GM12878 (cell line): ENCODE measurements around the gene RAP1GAP2. TPM values are rescaled to one million over a fixed set of nuclear protein-coding genes. Genes with fewer than 3 reads are reported as not detected.

Experiments used
- ATAC-seq: fragments of 200-7000 bp; cut with Tn5 transposase; 3 replicates; pipeline ENCODE4 v1.9.1; 2020; ENCODE audit warnings: mild to moderate bottlenecking, moderate library complexity
- BruUV-seq: library from RNA; stranded (reverse); fragments of 400-500 nt; replicated peaks from 2 replicates; lab custom pipeline; 2021; lab: Mats Ljungman, UMichigan
- CTCF ChIA-PET: fragments of 300-600 bp; sonication (Branson Sonifier 250); formaldehyde crosslinking; extraction: SDS; loops from one replicate; lab custom pipeline; 2021; ENCODE audit warnings: inconsistent platforms; lab: Yijun Ruan, JAX
- POLR2A ChIA-PET: fragments of 350-600 bp; formaldehyde crosslinking; extraction: SDS; loops from one replicate; lab custom pipeline; 2021; ENCODE audit warnings: inconsistent platforms; lab: Charles Lee
- RAD21 ChIA-PET: fragments of 300-600 bp; sonication (Branson Sonifier 250); formaldehyde crosslinking; loops from one replicate; lab custom pipeline; 2023; ENCODE audit warnings: antibody characterized with exemption; ENCODE audit not compliant: unreplicated experiment; lab: Charles Lee
- SMC1A ChIA-PET: fragments of 300-600 bp; sonication (Branson Sonifier 250); formaldehyde crosslinking; loops from one replicate; lab custom pipeline; 2023; ENCODE audit not compliant: unreplicated experiment, uncharacterized antibody; lab: Charles Lee
- DNase-seq: peaks from one replicate; pipeline ENCODE4 v3.0.0-alpha.2; 2011; ENCODE audit warnings: low read depth, low spot score
- FAIRE-seq: peaks from 3 replicates; lab custom pipeline; 2011; peaks lifted over from hg19 to GRCh38; lab: Jason Lieb, UNC
- H2AFZ ChIP-seq: 2 replicates; pipeline ENCODE4 v1.6.0; 2011; ENCODE audit warnings: low read depth, low read length, control low read depth; ENCODE audit not compliant: control insufficient read depth
- H3K27ac ChIP-seq: 2 replicates; pipeline ENCODE4 v1.5.1; 2011; ENCODE audit warnings: control low read depth; ENCODE audit not compliant: control insufficient read depth, insufficient read depth
- H3K27me3 ChIP-seq, 2 experiments: replicated peaks in 1 of 2; 2 replicates each; pipeline versions ENCODE4 v1.6.0 to v1.6.1; 2011; ENCODE audit warnings: low read length in 1 of 2; ENCODE audit not compliant: control insufficient read depth in 2 of 2, insufficient read depth in 2 of 2
- H3K36me3 ChIP-seq, 2 experiments: 2 replicates each; pipeline ENCODE4 v1.5.1; 2011; ENCODE audit warnings: low read length in 1 of 2; ENCODE audit not compliant: control insufficient read depth in 2 of 2, insufficient read depth in 2 of 2
- H3K4me1 ChIP-seq: 2 replicates; pipeline ENCODE4 v1.6.1; 2011; ENCODE audit warnings: mild to moderate bottlenecking, low read length, moderate library complexity, mixed read lengths; ENCODE audit not compliant: control insufficient read depth, insufficient read depth
- H3K4me2 ChIP-seq: 2 replicates; pipeline ENCODE4 v1.6.0; 2011; ENCODE audit warnings: control low read depth; ENCODE audit not compliant: control insufficient read depth, insufficient read depth
- H3K4me3 ChIP-seq: fragments of 200-600 bp; sonication (generic); 2 replicates; pipeline ENCODE4 v1.5.1; 2016
- H3K79me2 ChIP-seq: 2 replicates; pipeline ENCODE4 v1.6.0; 2011; ENCODE audit warnings: low read length; ENCODE audit not compliant: control insufficient read depth, insufficient read depth
- H3K9ac ChIP-seq: 2 replicates; pipeline ENCODE4 v1.8.0; 2011; ENCODE audit warnings: low read length, control low read depth, mixed read lengths; ENCODE audit not compliant: control insufficient read depth, insufficient read depth
- H3K9me3 ChIP-seq: replicated peaks from 3 replicates; pipeline ENCODE4 v1.5.1; 2011; ENCODE audit warnings: mild to moderate bottlenecking, low read length; ENCODE audit not compliant: control insufficient read depth, insufficient read depth
- H4K20me1 ChIP-seq: 2 replicates; pipeline ENCODE4 v1.6.0; 2011; ENCODE audit not compliant: control insufficient read depth, insufficient read depth
- BCL11A ChIP-seq: IDR thresholded peaks from 2 replicates; pipeline ENCODE4 v1.6.1; 2011; ENCODE audit warnings: low read depth, low read length
- BCLAF1 ChIP-seq: fragments of 450-650 bp; IDR thresholded peaks from 2 replicates; pipeline ENCODE4 v1.6.1; 2017; ENCODE audit warnings: antibody characterized with exemption, mild to moderate bottlenecking, moderate library complexity
- CTCF ChIP-seq, 3 experiments: IDR thresholded peaks in 2 of 3; conservative IDR thresholded peaks in 1 of 3; 2 replicates each; pipeline ENCODE4 v1.5.1; 2011; ENCODE audit warnings: low read depth in 3 of 3, low read length in 3 of 3, mild to moderate bottlenecking in 3 of 3, control low read depth in 2 of 3, moderate library complexity in 2 of 3, inconsistent platforms in 1 of 3, mixed read lengths in 1 of 3; ENCODE audit not compliant: control insufficient read depth in 2 of 3, insufficient read depth in 1 of 3; ENCODE audit errors: extremely low read depth in 1 of 3
- EED ChIP-seq: sonication (generic); IDR thresholded peaks from 2 replicates; pipeline ENCODE4 v1.6.1; 2016; ENCODE audit warnings: antibody characterized with exemption, low read depth
- EP300 ChIP-seq, 2 experiments: fragments of 150-350 bp in 1 of 2; IDR thresholded peaks; 2 replicates each; pipeline ENCODE4 v1.6.1; 2011 to 2012; ENCODE audit warnings: low read depth in 2 of 2, low read length in 2 of 2, borderline replicate concordance in 1 of 2, improper control_type of control experiment in 1 of 2, inconsistent platforms in 1 of 2; ENCODE audit not compliant: control insufficient read depth in 1 of 2
- HDGF ChIP-seq: fragments of 450-650 bp; IDR thresholded peaks from 2 replicates; pipeline ENCODE4 v1.6.1; 2016; ENCODE audit warnings: antibody characterized with exemption
- IKZF1 ChIP-seq: fragments of 450-650 bp; conservative IDR thresholded peaks from 2 replicates; pipeline ENCODE4 v1.6.1; 2017; ENCODE audit warnings: antibody characterized with exemption, mild to moderate bottlenecking
- IRF3 ChIP-seq: fragments of 450-650 bp; IDR thresholded peaks from 2 replicates; pipeline ENCODE4 v1.6.1; 2014; ENCODE audit warnings: mild to moderate bottlenecking
- KDM1A ChIP-seq: fragments of 200-600 bp; sonication (generic); IDR thresholded peaks from 2 replicates; pipeline ENCODE4 v1.6.1; 2016; ENCODE audit warnings: borderline replicate concordance
- NRF1 ChIP-seq: conservative IDR thresholded peaks from 2 replicates; pipeline ENCODE4 v1.6.1; 2011; ENCODE audit warnings: mild to moderate bottlenecking, low read depth, low read length, improper control_type of control experiment
- RBBP5 ChIP-seq: fragments of 200-600 bp; sonication (generic); conservative IDR thresholded peaks from 2 replicates; pipeline ENCODE4 v1.6.1; 2016
- SREBF2 ChIP-seq: IDR thresholded peaks from 2 replicates; pipeline ENCODE4 v1.6.1; 2012; ENCODE audit warnings: mild to moderate bottlenecking, low read length
- ZNF24 ChIP-seq: fragments of 450-650 bp; IDR thresholded peaks from 2 replicates; pipeline ENCODE4 v1.6.1; 2017; ENCODE audit warnings: antibody characterized with exemption, mild to moderate bottlenecking
- ZNF384 ChIP-seq: IDR thresholded peaks from 2 replicates; pipeline ENCODE4 v1.6.1; 2012; ENCODE audit warnings: low read depth, mild to moderate bottlenecking, low read length, improper control_type of control experiment, borderline replicate concordance
- ZNF622 ChIP-seq: fragments of 450-650 bp; IDR thresholded peaks from 2 replicates; pipeline ENCODE4 v1.6.1; 2017; ENCODE audit warnings: mild to moderate bottlenecking, inconsistent platforms
- WGBS: methylation state at CpG from one replicate; pipeline ENCODE4 v1.1.6; 2016; ENCODE audit warnings: low lambda C conversion rate; ENCODE audit not compliant: insufficient replicate concordance, insufficient coverage; ENCODE audit errors: missing lambda C conversion rate; 5-methylcytosine and 5-hydroxymethylcytosine counted together
- in situ Hi-C: fragments of 300-500 bp; cut with MboI; formaldehyde crosslinking; loops from 9 replicates; pipeline ENCODE4 v1.14.3; 2018; ENCODE audit warnings: mixed read lengths
- intact Hi-C: fragments of 100-400 bp; cut with micrococcal nuclease; formaldehyde crosslinking; loops from one replicate; pipeline ENCODE4 v1.14.2; 2022; ENCODE audit not compliant: unreplicated experiment
- polyA plus RNA-seq, 11 experiments: library from polyadenylated mRNA; depleted of rRNA in 4 of 11; unstranded in 6 of 11; stranded (reverse) in 5 of 11; fragments of >200 nt; fragmentation: Nextera tagmentation in 4 of 11; fragmentation: Illumina TruSeq in 1 of 11; extraction: Ambion mirVana in 4 of 11; extraction: Trizol in 1 of 11; gene quantifications; 1 replicate in 1 of 11; 2 replicates in 10 of 11; pipeline versions ENCODE4 v1.2.1 to v1.2.3, GENCODE V29; 2011 to 2016; ENCODE audit warnings: inconsistent platforms in 2 of 11, missing spikeins in 2 of 11, low read depth in 1 of 11
- total RNA-seq, 4 experiments: library from RNA; depleted of rRNA in 3 of 4; stranded (reverse); fragments of >200 nt in 3 of 4; fragmentation: Illumina TruSeq in 1 of 4; extraction: Trizol in 1 of 4; gene quantifications; 2 replicates each; pipeline versions ENCODE4 v1.2.1 to v1.2.3, GENCODE V29; 2013 to 2021

The RAP1GAP2 gene
- total and polyA plus RNA-seq, 10 of the 15 experiments (the other 5 are each of a cell fraction or from before 2014, with no cell fraction given): 0.03 to 0.95 (median 0.49) TPM; not detected in 2

- intact Hi-C loops (no loop called here), in situ Hi-C loops (no loop called here)
- TF ChIP-seq EED (no peak), BCLAF1 (no peak), CTCF (IDR thresholded peaks at IDR 0.05 in 2 of 3, conservative IDR thresholded peaks at IDR 0.05 in 1 of 3; ENCODE audit: control insufficient read depth in 2 of 3, extremely low read depth in 1 of 3, insufficient read depth in 1 of 3, low read depth in 3 of 3, low read length in 3 of 3) (no peak), IRF3 (no peak), KDM1A (no peak), NRF1 (no peak), RBBP5 (no peak), ZNF24 (no peak), ZNF384 (no peak), BCL11A (no peak), IKZF1 (no peak), ZNF622 (no peak), HDGF (no peak), EP300 (IDR thresholded peaks at IDR 0.05; ENCODE audit: borderline replicate concordance in 1 of 2, control insufficient read depth in 1 of 2, low read depth in 2 of 2, low read length in 2 of 2) (no peak), SREBF2 (no peak)
- no peaks in the 10 kb centered on the region for H3K79me2 ChIP-seq
- ChIA-PET RAD21 (no interaction called here), POLR2A (no interaction called here), SMC1A (interaction anchor here (1.0 kb wide), 1 partner anchor 9 kb away, joined by 3 read pairs; no protein-coding TSS in a partner anchor), CTCF (no interaction called here)
- ATAC-seq (no peak), DNase-seq (no peak), FAIRE-seq (no peak)
- H4K20me1 ChIP-seq: no peaks in the 10 kb centered on the region
- H3K4me1 ChIP-seq: no peaks in the 10 kb centered on the region
- H3K4me2 ChIP-seq: no peak overlapping the region
- H3K4me3 ChIP-seq: no peak overlapping the region
- no peak overlapping the region for H3K9ac ChIP-seq
- WGBS: 16% methylated on average over 6 of the region's 6 CpGs
- H3K9me3 ChIP-seq: no peaks in the 10 kb centered on the region
- no peak overlapping the region for H3K27ac ChIP-seq
- BruUV-seq: no TSS peak
- H3K27me3 ChIP-seq: peaks cover 0 to 4% of the 10 kb centered on the region in 2 experiments; a peak in 3 of 4 replicates
- H2AFZ ChIP-seq: no peak overlapping the region
- H3K36me3 ChIP-seq: no peaks in the 10 kb centered on the region
These were observed 14.2 kb upstream of the RAP1GAP2 start for GRCh38 chr17:2782055-2782454.
